HG03103 (cell line): ENCODE data around the gene HOXA4.
A peak's percentile ranks its signal among the peaks of the same experiment; 100 is the strongest.

Source experiments
- ATAC-seq: cut with Tn5 transposase; IDR thresholded peaks from one replicate; pipeline ENCODE4 v1.9.1; 2021; ENCODE audit warnings: low read depth; ENCODE audit not compliant: unreplicated experiment

The HOXA4 gene

DNA sequence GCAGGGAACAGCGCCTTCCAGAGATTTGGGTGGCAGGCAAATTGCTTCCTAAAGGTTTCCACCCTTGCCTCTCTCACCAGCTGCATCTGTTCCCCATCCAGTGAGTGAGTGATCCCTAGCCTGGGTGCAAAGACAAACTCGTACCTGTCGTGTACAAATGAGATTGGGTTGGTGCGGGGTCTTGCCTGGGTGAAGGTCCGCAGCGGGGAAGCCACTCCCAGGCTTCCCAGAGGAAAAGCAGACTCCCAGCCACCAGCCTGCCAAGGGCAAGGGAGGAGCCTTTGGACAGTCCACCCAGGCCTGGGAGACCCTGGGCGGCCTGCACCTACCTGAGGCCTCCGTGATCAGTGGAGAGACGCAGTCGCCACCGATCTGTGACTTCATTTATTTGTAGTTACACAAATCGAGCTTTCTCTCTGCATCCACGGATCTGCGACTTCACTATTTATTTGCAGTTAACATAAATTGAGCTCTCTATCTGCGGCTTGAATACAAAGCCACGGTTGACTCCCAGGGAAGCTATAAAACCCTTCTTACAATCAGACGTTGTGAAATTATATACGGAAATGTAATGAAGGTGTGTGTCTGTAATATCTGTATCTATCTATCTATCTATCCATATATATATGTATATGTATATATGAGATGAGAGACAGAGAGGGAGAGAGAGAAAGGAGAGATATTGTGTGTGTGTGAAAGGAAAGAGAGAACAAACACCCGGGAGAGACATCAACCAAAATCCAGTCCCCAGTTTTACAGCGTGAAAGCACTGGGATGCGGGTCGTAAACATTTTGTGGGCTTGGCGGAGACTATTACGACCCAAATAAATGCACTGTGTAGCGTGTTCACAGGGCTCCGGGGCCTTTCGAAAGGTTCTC, 28.9 kb upstream of the HOXA4 start:
- no peak for ATAC-seq

GRCh38 chr7:27158436-27159265, 28.1 kb upstream of the HOXA4 start:
- no peak for ATAC-seq

DNA sequence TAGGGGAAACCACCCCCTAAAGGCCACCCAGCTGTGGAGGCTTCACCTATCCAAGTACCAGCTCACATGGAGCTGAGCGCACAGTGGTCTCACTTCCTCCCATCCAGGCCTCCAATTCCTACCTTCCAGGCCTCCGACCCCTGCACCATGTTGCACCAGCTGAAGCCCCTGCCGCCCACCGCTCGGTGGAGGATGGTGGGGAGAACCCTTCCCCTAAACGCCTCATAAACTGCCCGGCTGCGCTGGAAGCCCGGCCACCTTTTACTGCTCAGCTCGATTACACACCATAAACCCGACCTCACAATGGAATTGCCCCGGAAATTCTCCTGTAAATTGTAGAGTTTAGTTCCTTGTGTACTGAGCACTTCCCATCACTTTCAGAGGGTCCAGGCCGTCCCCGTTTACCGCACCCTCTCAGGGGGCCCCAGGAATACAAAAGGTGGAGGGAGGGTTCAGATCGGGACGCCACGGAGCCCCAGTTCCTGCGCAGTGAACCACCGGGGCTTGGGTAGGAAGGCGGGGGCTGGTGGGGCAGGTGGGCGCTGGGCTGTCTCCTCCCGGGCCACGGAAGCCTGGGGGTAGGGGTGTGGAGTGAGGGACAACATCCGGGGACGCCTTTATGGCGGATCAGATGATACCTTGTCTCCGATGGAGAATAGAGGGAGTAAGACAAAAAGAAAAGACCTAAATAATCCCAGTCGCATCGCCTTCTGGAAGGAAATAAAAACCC, 27.3 kb upstream of the HOXA4 start:
- no peak for ATAC-seq

- ATAC-seq: no peak
These were observed 26.6 kb upstream of the HOXA4 start for GRCh38 chr7:27156916-27157701.

- no peak for ATAC-seq
These were observed 25.9 kb upstream of the HOXA4 start, which contains the start of gene HOXA7 for GRCh38 chr7:27156508-27156898. HOXA7 (minus strand) TSS chr7:27156675; CDS start chr7:27156545, 130 bp downstream.

GRCh38 chr7:27155816-27156507, 25.4 kb upstream of the HOXA4 start:
- no peak for ATAC-seq

DNA sequence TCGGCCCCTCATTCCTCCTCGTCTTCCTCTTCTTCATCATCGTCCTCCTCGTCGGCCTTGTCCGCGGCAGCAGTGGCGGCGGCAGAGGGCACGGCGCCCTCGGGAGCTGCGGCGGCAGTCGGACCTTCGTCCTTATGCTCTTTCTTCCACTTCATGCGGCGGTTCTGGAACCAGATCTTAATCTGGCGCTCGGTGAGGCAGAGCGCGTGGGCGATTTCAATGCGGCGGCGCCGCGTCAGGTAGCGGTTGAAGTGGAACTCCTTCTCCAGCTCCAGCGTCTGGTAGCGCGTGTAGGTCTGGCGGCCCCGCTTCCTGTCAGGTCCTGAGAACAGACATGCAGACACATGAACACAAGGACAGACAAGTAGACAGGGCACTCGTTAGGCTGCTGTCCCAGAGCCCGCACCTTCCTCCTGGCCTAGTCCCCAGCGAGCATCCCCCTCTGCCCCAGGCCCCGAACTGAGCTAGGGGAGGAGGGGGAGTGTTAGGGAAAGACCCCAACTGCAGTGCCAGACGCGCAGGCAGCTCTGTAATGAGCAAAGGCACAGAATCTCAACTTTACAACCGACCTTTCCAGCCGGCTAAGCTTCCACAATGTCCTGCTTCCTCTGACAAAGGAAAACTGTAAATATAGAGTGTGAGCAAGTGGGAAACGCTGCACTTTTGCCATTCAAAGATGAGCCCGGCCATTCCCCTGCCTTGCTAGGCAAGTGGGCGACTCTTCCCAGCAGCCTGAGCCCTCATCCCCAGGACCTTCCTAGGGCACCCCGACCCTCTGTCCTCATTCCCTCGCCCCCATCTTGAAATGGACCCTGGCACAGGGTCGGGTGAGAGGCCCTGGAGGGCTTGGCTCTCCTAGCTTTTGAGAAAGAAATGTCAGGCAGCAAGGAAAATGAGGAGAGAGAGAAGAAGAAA, 24.6 kb upstream of the HOXA4 start:
- ATAC-seq: no peak

GRCh38 chr7:27154369-27154768, 23.8 kb upstream of the HOXA4 start:
- ATAC-seq: no peak

DNA sequence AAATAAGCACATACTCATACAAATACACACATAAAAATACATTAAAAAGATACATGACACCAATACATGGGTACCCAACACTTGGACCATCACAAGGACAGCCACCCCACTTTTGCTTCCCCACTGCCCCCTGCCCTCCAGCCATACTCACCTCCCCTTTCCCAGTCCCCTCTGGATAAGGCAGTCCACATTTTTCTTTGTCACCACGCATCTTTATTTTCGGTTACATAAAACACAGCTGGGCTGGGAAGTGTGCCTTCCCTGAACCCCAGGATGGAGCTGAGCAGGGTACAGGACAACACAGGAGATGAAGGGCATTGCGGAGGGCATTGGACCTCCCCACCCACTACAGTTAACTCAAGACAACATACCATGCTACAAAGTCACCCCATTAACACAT, 23.0 kb upstream of the HOXA4 start:
- no peak for ATAC-seq

GRCh38 chr7:27152816-27153442, 22.4 kb upstream of the HOXA4 start:
- no peak for ATAC-seq

DNA sequence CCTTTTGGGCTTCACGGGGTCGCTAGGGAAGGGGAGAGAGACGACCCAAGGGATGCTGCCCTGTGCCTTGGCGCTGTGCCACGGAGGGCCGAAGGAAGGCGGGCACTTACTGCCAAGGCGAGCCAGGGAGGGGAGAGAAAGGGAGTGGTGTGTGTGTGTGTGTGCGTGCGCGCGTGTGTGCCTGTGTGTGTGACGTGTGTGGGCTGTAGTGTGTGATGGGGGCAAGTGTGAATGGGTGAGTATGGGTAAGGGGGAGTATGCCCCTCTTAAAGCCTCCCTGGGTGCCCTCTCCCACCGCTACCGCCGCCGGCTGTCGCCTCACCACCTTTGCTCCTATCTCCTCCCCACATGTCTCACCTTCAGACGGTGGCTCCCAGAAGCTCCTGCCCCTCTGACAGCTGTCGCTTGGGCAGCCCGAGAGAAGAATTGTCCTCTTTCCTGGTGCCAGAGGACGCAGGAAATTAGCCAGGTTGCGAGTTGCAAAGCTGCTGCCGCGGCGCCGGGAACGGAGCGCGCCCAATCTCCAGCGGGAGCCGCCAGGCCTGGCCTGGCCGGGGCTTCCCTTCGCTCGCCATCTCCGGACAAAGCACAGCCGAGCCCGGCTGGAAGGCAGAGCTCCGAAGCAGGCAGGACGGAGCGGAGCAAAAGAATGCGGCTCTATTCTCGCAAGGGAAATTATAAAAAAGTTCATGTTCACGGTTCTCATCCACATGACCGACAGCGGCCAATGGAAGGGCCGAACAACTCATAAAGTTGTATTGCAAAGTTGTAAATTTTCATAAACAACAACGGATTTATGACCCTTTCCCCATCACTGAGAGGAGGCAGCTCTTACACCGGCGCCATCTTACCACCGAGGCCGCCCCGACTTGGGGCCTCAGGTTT, 21.6 kb upstream of the HOXA4 start, which contains the start of gene HOXA3:
HOXA3 (minus strand) TSS at position 653 of the 885 bp plus-strand sequence. CDS start 41,943 bp downstream, outside the sequence.
- ATAC-seq: no peak

GRCh38 chr7:27151341-27151930, 20.9 kb upstream of the HOXA4 start:
- ATAC-seq: no peak

GRCh38 chr7:27150568-27151340, 20.2 kb upstream of the HOXA4 start:
- ATAC-seq: peak; percentile 68

DNA sequence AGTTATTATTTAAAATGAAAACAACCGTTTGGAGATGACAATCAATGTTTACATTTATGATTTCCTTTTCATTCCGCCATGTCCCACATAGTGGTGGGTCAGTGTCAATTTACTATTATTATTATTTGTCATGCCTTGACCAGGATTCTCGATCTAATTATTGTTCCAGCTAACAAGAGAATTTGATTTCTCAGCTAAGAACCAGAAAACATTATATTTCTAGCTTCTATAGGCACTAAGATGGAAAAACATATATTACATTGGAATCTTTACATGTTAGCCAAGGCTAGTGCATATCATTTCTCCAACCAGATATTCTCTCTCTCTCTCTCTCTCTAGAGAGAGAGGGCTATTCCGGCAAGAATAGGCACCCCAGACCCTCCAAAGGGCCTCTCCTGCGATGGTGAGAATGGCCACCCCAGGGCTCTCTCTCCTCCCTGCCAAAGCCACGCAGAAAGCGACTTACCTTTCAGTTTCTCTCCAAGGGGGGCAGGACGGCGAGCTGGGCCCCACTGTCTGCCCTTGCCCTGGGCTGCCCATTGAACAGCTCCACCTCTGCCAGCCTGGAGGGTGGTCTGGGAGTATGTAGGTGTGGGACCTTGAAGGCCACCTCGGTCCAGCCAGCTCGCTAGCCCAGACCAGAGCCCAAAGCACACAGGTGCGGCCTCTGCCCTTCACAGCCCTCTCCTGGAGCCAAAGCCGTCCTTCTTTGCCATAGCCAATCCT, 19.4 kb upstream of the HOXA4 start:
- ATAC-seq: no peak
